H9 (cell line): Measurements from ENCODE around the gene ALG12. TPM values are rescaled to one million over a fixed set of nuclear protein-coding genes. Genes with fewer than 3 reads are reported as not detected.

Experiments
- DNase-seq: peaks from one replicate; pipeline ENCODE4 v3.0.0-alpha.2; 2017
- H2AFZ ChIP-seq: one replicate; pipeline ENCODE4 v1.6.1; 2013; ENCODE audit warnings: mild to moderate bottlenecking, low read length, control low read depth, moderate library complexity
- H2AK5ac ChIP-seq: 2 replicates; pipeline ENCODE4 v1.6.1; 2013; ENCODE audit warnings: low read length, control low read depth, mixed read lengths; ENCODE audit not compliant: insufficient read length
- H2BK120ac ChIP-seq: one replicate; pipeline ENCODE4 v1.6.1; 2013; ENCODE audit warnings: low read depth, mild to moderate bottlenecking, low read length, control low read depth, inconsistent platforms; ENCODE audit not compliant: poor library complexity, severe bottlenecking
- H2BK12ac ChIP-seq: 2 replicates; pipeline ENCODE4 v1.6.1; 2013; ENCODE audit warnings: low read length, control low read depth, mixed read lengths, low read depth; ENCODE audit not compliant: insufficient read length
- H2BK15ac ChIP-seq: 2 replicates; pipeline ENCODE4 v1.6.1; 2013; ENCODE audit warnings: low read depth, low read length, control low read depth
- H2BK20ac ChIP-seq: one replicate; pipeline ENCODE4 v1.6.1; 2013; ENCODE audit warnings: low read depth, mild to moderate bottlenecking, low read length, control low read depth, inconsistent platforms; ENCODE audit not compliant: poor library complexity, severe bottlenecking
- H2BK5ac ChIP-seq: 2 replicates; pipeline ENCODE4 v1.6.1; 2013; ENCODE audit warnings: low read length, control low read depth, mixed read lengths; ENCODE audit not compliant: insufficient read length
- H3K14ac ChIP-seq: 2 replicates; pipeline ENCODE4 v1.6.1; 2013; ENCODE audit warnings: low read length, control low read depth; ENCODE audit not compliant: insufficient read depth
- H3K18ac ChIP-seq: 2 replicates; pipeline ENCODE4 v1.6.1; 2013; ENCODE audit warnings: low read depth, mild to moderate bottlenecking, mixed read lengths, low read length, control low read depth; ENCODE audit not compliant: insufficient read length
- H3K23ac ChIP-seq: 2 replicates; pipeline ENCODE4 v1.6.1; 2013; ENCODE audit warnings: low read length, control low read depth, mixed read lengths, low read depth; ENCODE audit not compliant: insufficient read length
- H3K23me2 ChIP-seq: 2 replicates; pipeline ENCODE4 v1.6.1; 2013; ENCODE audit warnings: low read depth, mild to moderate bottlenecking, mixed read lengths, low read length, control low read depth; ENCODE audit not compliant: insufficient read length, poor library complexity, severe bottlenecking
- H3K27ac ChIP-seq: 2 replicates; pipeline ENCODE4 v1.5.1; 2013; ENCODE audit warnings: low read length, control low read depth, mixed read lengths, low read depth; ENCODE audit not compliant: insufficient read length
- H3K27me3 ChIP-seq: 2 replicates; pipeline ENCODE4 v1.6.1; 2013; ENCODE audit warnings: low read length, control low read depth, inconsistent platforms; ENCODE audit not compliant: insufficient read depth
- H3K4ac ChIP-seq: 2 replicates; pipeline ENCODE4 v1.6.1; 2013; ENCODE audit warnings: low read depth, mild to moderate bottlenecking, control low read depth, inconsistent platforms, low read length, moderate library complexity
- H3K4me1 ChIP-seq: 2 replicates; pipeline ENCODE4 v1.6.1; 2013; ENCODE audit warnings: low read length, control low read depth, inconsistent platforms; ENCODE audit not compliant: insufficient read depth
- H3K4me2 ChIP-seq: 2 replicates; pipeline ENCODE4 v1.6.1; 2013; ENCODE audit warnings: low read length, control low read depth, mixed read lengths; ENCODE audit not compliant: insufficient read length, insufficient read depth
- H3K56ac ChIP-seq: 2 replicates; pipeline ENCODE4 v1.6.1; 2013; ENCODE audit warnings: low read depth, mild to moderate bottlenecking, mixed read lengths, low read length, control low read depth; ENCODE audit not compliant: insufficient read length
- H3K79me1 ChIP-seq: 2 replicates; pipeline ENCODE4 v1.6.1; 2013; ENCODE audit warnings: low read depth, mild to moderate bottlenecking, moderate library complexity, low read length, control low read depth, inconsistent platforms; ENCODE audit not compliant: insufficient read depth, poor library complexity, severe bottlenecking
- H3K79me2 ChIP-seq: 2 replicates; pipeline ENCODE4 v1.6.1; 2013; ENCODE audit warnings: low read length, control low read depth, inconsistent platforms; ENCODE audit not compliant: insufficient read depth
- H3K9ac ChIP-seq: 2 replicates; pipeline ENCODE4 v1.6.1; 2013; ENCODE audit warnings: low read length, control low read depth, mixed read lengths; ENCODE audit not compliant: insufficient read length; ENCODE audit errors: extremely low read depth
- H3K9me3 ChIP-seq: one replicate; pipeline ENCODE4 v1.6.1; 2013; ENCODE audit warnings: low read depth, low read length, inconsistent platforms; ENCODE audit not compliant: control insufficient read depth
- H3T11ph ChIP-seq: one replicate; pipeline ENCODE4 v1.6.1; 2013; ENCODE audit warnings: mild to moderate bottlenecking, low read length, control low read depth, inconsistent platforms
- H4K20me1 ChIP-seq: one replicate; pipeline ENCODE4 v1.6.1; 2013; ENCODE audit not compliant: control insufficient read depth, insufficient read length, insufficient read depth
- H4K5ac ChIP-seq: 2 replicates; pipeline ENCODE4 v1.6.1; 2013; ENCODE audit warnings: low read depth, mild to moderate bottlenecking, mixed read lengths, low read length, control low read depth; ENCODE audit not compliant: insufficient read length
- H4K8ac ChIP-seq: replicated peaks from 2 replicates; pipeline ENCODE4 v1.6.1; 2013; ENCODE audit warnings: low read length, control low read depth, mixed read lengths, low read depth; ENCODE audit not compliant: insufficient read length
- H4K91ac ChIP-seq: 2 replicates; pipeline ENCODE4 v1.6.1; 2013; ENCODE audit warnings: low read depth, mild to moderate bottlenecking, moderate library complexity, mixed read lengths, low read length, control low read depth; ENCODE audit not compliant: insufficient read length
- H3K27ac Mint-ChIP-seq, 3 experiments: 2 replicates in 2 of 3; 3 replicates in 1 of 3; pipeline ENCODE4 v1.8.0; 2020 to 2021; ENCODE audit warnings: mixed read lengths in 3 of 3, mild to moderate bottlenecking in 1 of 3, moderate library complexity in 1 of 3
- H3K27me3 Mint-ChIP-seq: 2 replicates; pipeline ENCODE4 v1.8.0; 2021; ENCODE audit warnings: low read depth, mild to moderate bottlenecking, moderate library complexity, mixed read lengths
- H3K36me3 Mint-ChIP-seq, 3 experiments: 2 replicates in 2 of 3; 3 replicates in 1 of 3; pipeline ENCODE4 v1.8.0; 2020 to 2021; ENCODE audit warnings: low read depth in 3 of 3, mixed read lengths in 3 of 3; ENCODE audit not compliant: insufficient read depth in 1 of 3
- H3K4me1 Mint-ChIP-seq, 2 experiments: 2 replicates each; pipeline ENCODE4 v1.8.0; 2020; ENCODE audit warnings: mixed read lengths in 2 of 2
- H3K4me3 Mint-ChIP-seq, 2 experiments: 2 replicates in 1 of 2; 3 replicates in 1 of 2; pipeline ENCODE4 v1.8.0; 2020 to 2021; ENCODE audit warnings: mild to moderate bottlenecking in 2 of 2, mixed read lengths in 2 of 2, moderate library complexity in 1 of 2
- H3K9me3 Mint-ChIP-seq, 2 experiments: 2 replicates in 1 of 2; 3 replicates in 1 of 2; pipeline ENCODE4 v1.8.0; 2020; ENCODE audit warnings: mild to moderate bottlenecking in 2 of 2, mixed read lengths in 2 of 2, moderate library complexity in 1 of 2
- WGBS: extraction: QIAGEN DNeasy Blood & Tissue Kit; methylation state at CpG from one replicate; pipeline ENCODE4 v1.1.7; 2013; ENCODE audit warnings: missing lambda C conversion rate, low lambda C conversion rate, mixed read lengths; ENCODE audit not compliant: insufficient read length; ENCODE audit errors: extremely low coverage; 5-methylcytosine and 5-hydroxymethylcytosine counted together
- total RNA-seq: library from RNA; stranded (reverse); gene quantifications from 2 replicates; pipeline ENCODE4 v1.2.1, GENCODE V29; 2021
- TF ChIP-seq, protein P1 (sequence below): fragments of 200-600 bp; sonication (generic); conservative IDR thresholded peaks from 3 replicates; pipeline ENCODE4 v1.8.0; 2021; ENCODE audit warnings: antibody characterized with exemption, mild to moderate bottlenecking

The ALG12 gene
- total RNA-seq, 1 experiment from 2014 or later, result 19.2 TPM

DNA sequence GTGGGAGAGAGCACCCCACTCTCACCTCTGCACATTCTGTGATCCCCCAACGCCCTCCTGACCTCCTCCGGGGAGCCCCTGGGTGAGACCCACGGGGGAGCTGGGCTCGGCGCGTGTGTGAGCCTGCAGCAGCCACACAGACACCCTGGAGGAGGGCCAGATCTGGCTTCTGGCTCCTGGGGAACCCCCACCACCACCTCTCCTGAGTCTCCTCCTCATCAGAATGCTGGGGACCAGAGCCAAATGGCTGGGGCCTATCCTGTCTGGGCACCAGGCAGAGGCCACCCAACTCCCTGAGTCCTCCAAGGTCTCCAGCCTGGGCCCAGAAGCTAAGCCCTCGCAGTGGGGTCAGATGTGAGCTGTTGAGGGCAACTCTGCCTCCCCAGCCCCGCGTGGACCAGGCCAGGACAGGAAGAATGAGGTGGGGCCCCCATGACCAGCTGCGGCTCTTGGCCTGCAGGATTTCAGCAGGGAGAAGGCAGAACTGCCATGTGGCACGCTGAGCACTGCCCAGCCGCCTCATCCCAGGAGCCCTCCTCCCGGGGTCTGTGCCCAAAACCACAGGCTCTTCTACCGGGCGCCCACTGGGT lies 36.8 kb upstream of the ALG12 start:
- Histone ChIP-seq H3K9ac (no peak overlapping the region), H4K8ac (no peak overlapping the region), H2BK12ac (no peak overlapping the region), H4K5ac (no peak overlapping the region), H3K27me3 (no peaks in the 10 kb centered on the region), H3K4me2 (no peak overlapping the region), H3K79me2 (no peaks in the 10 kb centered on the region), H2BK120ac (no peak overlapping the region), H3K4me1 (no peaks in the 10 kb centered on the region), H4K91ac (no peak overlapping the region), H3K14ac (no peak overlapping the region), H3K4ac (no peak overlapping the region), H4K20me1 (no peaks in the 10 kb centered on the region), H3K9me3 (no peaks in the 10 kb centered on the region), H3T11ph (no peak overlapping the region), H2AFZ (no peak overlapping the region), H3K23ac (no peak overlapping the region), H3K18ac (no peak overlapping the region), H3K23me2 (no peaks in the 10 kb centered on the region), H3K79me1 (no peaks in the 10 kb centered on the region), H2BK20ac (no peak overlapping the region), H2BK5ac (no peak overlapping the region), H2BK15ac (no peak overlapping the region), H3K56ac (no peak overlapping the region), H3K27ac (no peak overlapping the region), H2AK5ac (no peak overlapping the region)
- H3K36me3 Mint-ChIP-seq, result no peaks in the 10 kb centered on the region; a peak in 1 of 7 replicates
- no peak for DNase-seq
- H3K9me3 Mint-ChIP-seq, result no peaks in the 10 kb centered on the region
- H3K27ac Mint-ChIP-seq, result no peak overlapping the region; a peak in 2 of 7 replicates
- no peak overlapping the region for H3K4me3 Mint-ChIP-seq
- H3K27me3 Mint-ChIP-seq, result peaks cover 4% of the 10 kb centered on the region
- no CpG with 5 or more reads among the region's 15 CpGs for whole genome bisulfite sequencing
- TF ChIP-seq, protein P1, sequence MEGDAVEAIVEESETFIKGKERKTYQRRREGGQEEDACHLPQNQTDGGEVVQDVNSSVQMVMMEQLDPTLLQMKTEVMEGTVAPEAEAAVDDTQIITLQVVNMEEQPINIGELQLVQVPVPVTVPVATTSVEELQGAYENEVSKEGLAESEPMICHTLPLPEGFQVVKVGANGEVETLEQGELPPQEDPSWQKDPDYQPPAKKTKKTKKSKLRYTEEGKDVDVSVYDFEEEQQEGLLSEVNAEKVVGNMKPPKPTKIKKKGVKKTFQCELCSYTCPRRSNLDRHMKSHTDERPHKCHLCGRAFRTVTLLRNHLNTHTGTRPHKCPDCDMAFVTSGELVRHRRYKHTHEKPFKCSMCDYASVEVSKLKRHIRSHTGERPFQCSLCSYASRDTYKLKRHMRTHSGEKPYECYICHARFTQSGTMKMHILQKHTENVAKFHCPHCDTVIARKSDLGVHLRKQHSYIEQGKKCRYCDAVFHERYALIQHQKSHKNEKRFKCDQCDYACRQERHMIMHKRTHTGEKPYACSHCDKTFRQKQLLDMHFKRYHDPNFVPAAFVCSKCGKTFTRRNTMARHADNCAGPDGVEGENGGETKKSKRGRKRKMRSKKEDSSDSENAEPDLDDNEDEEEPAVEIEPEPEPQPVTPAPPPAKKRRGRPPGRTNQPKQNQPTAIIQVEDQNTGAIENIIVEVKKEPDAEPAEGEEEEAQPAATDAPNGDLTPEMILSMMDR, result no peak
- H3K4me1 Mint-ChIP-seq, result peaks cover 0 to 13% of the 10 kb centered on the region in 2 experiments; a peak in 3 of 4 replicates
